ENCODE measurements around the gene KCNC3.

GRCh38 chr19:50268041-50268440 lies 61.1 kb downstream of the KCNC3 start:
- TF ChIP-seq, protein P1, sequence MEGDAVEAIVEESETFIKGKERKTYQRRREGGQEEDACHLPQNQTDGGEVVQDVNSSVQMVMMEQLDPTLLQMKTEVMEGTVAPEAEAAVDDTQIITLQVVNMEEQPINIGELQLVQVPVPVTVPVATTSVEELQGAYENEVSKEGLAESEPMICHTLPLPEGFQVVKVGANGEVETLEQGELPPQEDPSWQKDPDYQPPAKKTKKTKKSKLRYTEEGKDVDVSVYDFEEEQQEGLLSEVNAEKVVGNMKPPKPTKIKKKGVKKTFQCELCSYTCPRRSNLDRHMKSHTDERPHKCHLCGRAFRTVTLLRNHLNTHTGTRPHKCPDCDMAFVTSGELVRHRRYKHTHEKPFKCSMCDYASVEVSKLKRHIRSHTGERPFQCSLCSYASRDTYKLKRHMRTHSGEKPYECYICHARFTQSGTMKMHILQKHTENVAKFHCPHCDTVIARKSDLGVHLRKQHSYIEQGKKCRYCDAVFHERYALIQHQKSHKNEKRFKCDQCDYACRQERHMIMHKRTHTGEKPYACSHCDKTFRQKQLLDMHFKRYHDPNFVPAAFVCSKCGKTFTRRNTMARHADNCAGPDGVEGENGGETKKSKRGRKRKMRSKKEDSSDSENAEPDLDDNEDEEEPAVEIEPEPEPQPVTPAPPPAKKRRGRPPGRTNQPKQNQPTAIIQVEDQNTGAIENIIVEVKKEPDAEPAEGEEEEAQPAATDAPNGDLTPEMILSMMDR (IDR thresholded peaks at IDR 0.05): no peak
- no peak for TF ChIP-seq BHLHE40 (IDR thresholded peaks at IDR 0.05; ENCODE audit: low read depth, low read length)
- TF ChIP-seq POLR2A (IDR thresholded peaks at IDR 0.05; ENCODE audit: low read length): no peak
- no peak for TF ChIP-seq REST (IDR thresholded peaks at IDR 0.05)

Measured in A549 (cell line).